ENCODE data around the gene THBS3. TPM values are rescaled to one million over a fixed set of nuclear protein-coding genes. Genes with fewer than 3 reads are reported as not detected.

Gene THBS3
- polyA plus RNA-seq, 1 donor (not counting 4 experiments of a cell fraction or from before 2014, with no cell fraction given): 16.2 TPM

GRCh38 chr1:155200920-155201319 is 6.8 kb downstream of the THBS3 start:
- H2AFZ ChIP-seq (ENCODE audit: control insufficient read depth, low read length): no peak overlapping the region
- H3K4me2 ChIP-seq (ENCODE audit: control insufficient read depth, extremely low read depth, insufficient read depth, low read depth, low read length): no peak overlapping the region
- H3K27ac ChIP-seq (ENCODE audit: control insufficient read depth, insufficient read depth, low read length): no peak overlapping the region
- H4K20me1 ChIP-seq (ENCODE audit: control insufficient read depth, extremely low read depth, insufficient read depth, low read length): no peaks in the 10 kb centered on the region
- TF ChIP-seq EZH2 (IDR thresholded peaks at IDR 0.05; ENCODE audit: low read length) (no peak), CTCF (optimal IDR thresholded peaks at IDR 0.05 in 1 of 3, IDR thresholded peaks at IDR 0.05 in 1 of 3, conservative IDR thresholded peaks at IDR 0.05 in 1 of 3; ENCODE audit: extremely low read depth in 1 of 3, insufficient read depth in 2 of 3, low read length in 3 of 3) (no peak)
- no peaks in the 10 kb centered on the region for H3K79me2 ChIP-seq (ENCODE audit: control insufficient read depth, insufficient read depth, low read length)
- no peaks in the 10 kb centered on the region for H3K9me3 ChIP-seq (ENCODE audit: control insufficient read depth, low read depth, low read length)
- no peak for DNase-seq (ENCODE audit: low read depth, low spot score)
- H3K4me1 ChIP-seq (ENCODE audit: control insufficient read depth, extremely low read depth, insufficient read depth, low read length): peaks cover under 1% of the 10 kb centered on the region
- H3K27me3 ChIP-seq (ENCODE audit: control insufficient read depth, extremely low read depth, insufficient read depth, low read length): no peaks in the 10 kb centered on the region
- H3K9me1 ChIP-seq (ENCODE audit: control insufficient read depth, extremely low read depth, insufficient read depth, low read length): no peaks in the 10 kb centered on the region
- peaks cover 6 to 10% of the 10 kb centered on the region in 2 experiments for H3K36me3 ChIP-seq (ENCODE audit: control insufficient read depth in 2 of 2, extremely low read depth in 1 of 2, insufficient read depth in 2 of 2, low read length in 2 of 2)
- no peak overlapping the region for H3K9ac ChIP-seq (ENCODE audit: control insufficient read depth, extremely low read depth, insufficient read depth, low read length)
- dilution Hi-C loops (cut with MboI; ENCODE audit: extremely low pct_ligation_motif_present, low sequenced_read_pairs): no loop called here
- H3K4me3 ChIP-seq (ENCODE audit: control insufficient read depth in 2 of 3, extremely low read depth in 1 of 3, insufficient read depth in 2 of 3, low read depth in 1 of 3, low read length in 3 of 3): no peak overlapping the region
- FAIRE-seq: no peak

DNA sequence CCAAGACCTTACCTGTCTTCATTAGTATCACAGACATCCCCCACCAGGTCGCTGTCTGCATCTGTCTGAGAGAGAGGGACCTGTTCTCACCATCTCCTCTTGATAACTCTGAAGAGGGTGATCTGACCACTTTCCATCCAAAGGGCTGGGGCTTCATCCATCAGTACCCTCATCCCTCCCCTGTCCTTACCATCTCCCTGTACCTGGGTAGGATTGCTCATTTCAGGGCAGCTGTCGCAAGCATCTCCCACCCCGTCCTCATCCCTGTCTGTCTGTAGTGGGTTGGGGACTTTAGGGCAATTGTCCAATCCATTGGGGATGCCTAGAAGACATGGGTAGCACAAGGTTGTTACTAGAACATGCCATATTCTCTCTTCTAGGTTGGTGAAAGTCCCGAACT is 7.9 kb downstream of the THBS3 start:
- H3K27ac ChIP-seq (ENCODE audit: control insufficient read depth, insufficient read depth, low read length): no peak overlapping the region
- H3K4me1 ChIP-seq (ENCODE audit: control insufficient read depth, extremely low read depth, insufficient read depth, low read length): peaks cover 8% of the 10 kb centered on the region
- H3K36me3 ChIP-seq (ENCODE audit: control insufficient read depth in 2 of 2, extremely low read depth in 1 of 2, insufficient read depth in 2 of 2, low read length in 2 of 2): peaks cover 6 to 10% of the 10 kb centered on the region in 2 experiments
- H2AFZ ChIP-seq (ENCODE audit: control insufficient read depth, low read length): no peak overlapping the region
- H3K27me3 ChIP-seq (ENCODE audit: control insufficient read depth, extremely low read depth, insufficient read depth, low read length): no peaks in the 10 kb centered on the region
- no peak overlapping the region for H3K4me2 ChIP-seq (ENCODE audit: control insufficient read depth, extremely low read depth, insufficient read depth, low read depth, low read length)
- H3K79me2 ChIP-seq (ENCODE audit: control insufficient read depth, insufficient read depth, low read length): no peaks in the 10 kb centered on the region
- no peaks in the 10 kb centered on the region for H3K9me1 ChIP-seq (ENCODE audit: control insufficient read depth, extremely low read depth, insufficient read depth, low read length)
- no peaks in the 10 kb centered on the region for H3K9me3 ChIP-seq (ENCODE audit: control insufficient read depth, low read depth, low read length)
- H4K20me1 ChIP-seq (ENCODE audit: control insufficient read depth, extremely low read depth, insufficient read depth, low read length): no peaks in the 10 kb centered on the region
- no peak overlapping the region for H3K9ac ChIP-seq (ENCODE audit: control insufficient read depth, extremely low read depth, insufficient read depth, low read length)
- FAIRE-seq (no peak), DNase-seq (ENCODE audit: low read depth, low spot score) (no peak)
- no peak overlapping the region for H3K4me3 ChIP-seq (ENCODE audit: control insufficient read depth in 2 of 3, extremely low read depth in 1 of 3, insufficient read depth in 2 of 3, low read depth in 1 of 3, low read length in 3 of 3)
- dilution Hi-C loops (cut with MboI; ENCODE audit: extremely low pct_ligation_motif_present, low sequenced_read_pairs): no loop called here
- no peak for TF ChIP-seq EZH2 (IDR thresholded peaks at IDR 0.05; ENCODE audit: low read length)
- no peak for TF ChIP-seq CTCF (optimal IDR thresholded peaks at IDR 0.05 in 1 of 3, IDR thresholded peaks at IDR 0.05 in 1 of 3, conservative IDR thresholded peaks at IDR 0.05 in 1 of 3; ENCODE audit: extremely low read depth in 1 of 3, insufficient read depth in 2 of 3, low read length in 3 of 3)
